ENCODE measurements around the gene SERTAD1.

The SERTAD1 gene

GRCh38 chr19:40398417-40399131 lies 27.2 kb downstream of the SERTAD1 start:
- no peak for DNase-seq

- no peak for DNase-seq
These were observed 28.3 kb downstream of the SERTAD1 start for GRCh38 chr19:40397568-40397906.

GRCh38 chr19:40396886-40397567 lies 28.8 kb downstream of the SERTAD1 start:
- no peak for DNase-seq

GRCh38 chr19:40395956-40396355 lies 29.8 kb downstream of the SERTAD1 start:
- no peak for DNase-seq

DNA sequence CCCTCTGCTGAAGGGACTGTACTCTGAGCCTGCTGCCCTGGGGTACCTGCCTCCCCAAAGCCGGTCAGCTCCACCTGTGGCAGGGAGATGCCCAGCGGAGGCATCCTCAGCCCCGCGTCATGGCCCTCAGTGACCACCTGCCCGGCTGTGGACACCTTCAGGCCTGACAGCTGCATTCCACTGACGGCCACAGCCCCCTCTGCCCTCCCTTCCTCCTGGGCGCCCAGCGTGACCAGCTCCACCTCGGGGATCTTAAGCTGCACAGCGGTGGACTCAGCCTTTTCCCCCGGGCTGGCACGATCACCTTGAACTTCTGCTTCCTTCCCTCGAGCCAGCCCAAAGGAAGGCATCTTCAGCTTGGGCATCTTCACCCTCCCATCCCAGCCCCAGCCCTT lies 31.0 kb downstream of the SERTAD1 start:
- no peak for DNase-seq

DNA sequence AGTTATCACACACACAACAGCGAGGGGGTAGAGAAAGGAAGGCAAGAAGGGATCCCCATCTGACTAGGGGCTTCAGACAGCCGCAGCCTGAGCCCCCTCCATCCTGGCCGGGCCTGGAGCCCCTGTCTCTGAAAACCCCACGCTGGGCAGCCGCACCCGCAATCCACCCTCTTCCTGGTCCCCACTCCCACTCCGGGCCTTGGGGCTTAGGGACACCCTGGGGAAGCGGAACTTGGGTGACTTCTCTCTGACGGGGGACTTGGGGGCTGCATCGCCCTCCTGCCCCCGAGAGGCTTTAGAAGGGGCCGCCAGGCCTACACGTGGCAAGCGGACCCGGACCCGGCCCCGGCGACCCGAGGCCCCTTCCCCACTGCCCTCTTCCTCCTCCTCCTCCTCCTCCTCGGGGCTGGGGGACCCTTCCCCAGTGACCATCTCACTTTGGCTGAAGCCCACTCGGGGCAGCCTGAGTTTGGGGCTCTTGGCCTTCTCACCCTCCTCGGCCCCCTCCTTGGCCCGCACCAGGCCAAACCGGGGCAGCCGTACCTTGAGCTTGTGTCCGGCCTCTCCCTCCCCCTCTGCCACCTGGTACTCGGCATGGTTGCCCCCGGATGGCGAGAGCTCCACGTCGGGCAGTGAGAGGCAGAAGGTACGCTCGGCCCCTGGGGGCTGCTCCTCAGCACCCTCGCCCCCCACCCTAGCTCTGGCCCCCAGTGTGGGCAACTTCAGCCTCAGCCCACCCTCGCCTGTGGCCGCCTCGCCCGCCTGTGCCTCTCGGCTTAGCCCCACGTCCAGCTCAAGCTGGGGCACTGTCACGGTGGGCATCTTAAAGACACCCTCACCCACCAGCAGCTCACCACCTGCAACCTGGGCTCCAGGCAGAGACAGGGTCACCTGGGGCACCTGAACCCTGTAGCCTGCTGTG lies 31.6 kb downstream of the SERTAD1 start:
- no peak for DNase-seq

DNA sequence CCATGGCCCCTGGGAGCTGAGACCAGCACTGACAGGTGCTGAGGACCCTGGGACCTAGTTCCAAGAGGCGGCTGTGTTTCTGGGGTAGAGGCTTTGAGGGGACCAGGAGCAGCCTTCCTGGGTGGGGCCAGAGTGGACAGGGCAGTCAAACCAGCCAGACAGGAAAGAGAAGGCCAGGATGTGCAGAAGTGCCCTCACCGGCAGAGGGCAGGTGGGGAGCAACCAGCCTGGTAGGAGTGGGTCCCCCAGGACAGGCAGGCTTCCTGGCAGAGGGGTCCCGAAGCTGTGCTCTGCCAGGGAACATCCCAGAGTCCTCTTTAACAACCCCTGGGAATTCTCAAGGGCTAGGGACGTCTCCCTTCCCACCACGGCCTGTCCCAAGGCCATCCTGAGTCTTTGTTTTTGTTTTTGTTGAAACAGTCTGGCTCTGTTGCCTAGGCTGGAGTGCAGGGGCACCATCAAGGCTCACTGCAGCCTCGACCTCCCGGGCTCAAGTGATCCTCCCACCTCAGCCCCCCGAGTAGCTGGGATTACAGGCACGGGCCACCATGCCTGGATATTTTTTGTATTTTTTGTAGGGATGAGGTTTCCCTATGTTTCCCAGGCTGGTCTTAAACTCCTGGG lies 32.8 kb downstream of the SERTAD1 start:
- no peak for DNase-seq

GRCh38 chr19:40392123-40392522 lies 33.7 kb downstream of the SERTAD1 start:
- no peak for DNase-seq

DNA sequence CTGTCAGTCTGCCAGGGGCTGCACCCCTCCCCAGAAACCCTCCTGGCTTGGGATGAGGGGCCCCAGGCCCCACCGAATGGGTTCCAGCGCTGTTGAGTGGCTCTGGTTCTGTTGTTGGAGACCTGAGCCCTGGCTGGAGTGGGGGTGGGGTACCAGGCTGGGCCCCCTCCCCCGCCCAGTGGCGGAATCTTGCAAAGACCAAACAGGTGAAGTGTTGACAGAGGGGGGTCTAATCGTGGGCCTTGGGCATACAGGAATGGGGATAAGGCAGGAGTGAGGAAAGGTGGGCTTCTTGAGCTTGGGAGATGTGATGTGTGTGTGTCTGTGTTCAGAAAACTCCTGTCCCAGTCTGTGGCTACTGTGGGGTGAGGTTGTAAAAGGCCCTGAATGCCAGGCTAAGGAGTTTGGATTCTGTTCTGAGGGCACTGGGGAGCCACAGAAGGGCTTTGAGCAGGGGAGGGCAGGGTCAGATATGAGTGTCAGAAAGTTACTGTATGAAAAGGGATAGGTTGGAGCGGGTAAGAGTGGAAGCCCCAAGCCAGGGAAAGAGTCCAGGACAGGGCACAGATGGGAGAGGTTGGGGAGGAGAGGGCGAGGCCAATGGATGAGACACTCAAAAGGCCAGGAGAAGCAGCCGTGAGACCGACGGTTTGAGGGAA lies 35.6 kb downstream of the SERTAD1 start, which contains the start of gene HIPK4:
Gene HIPK4 (minus strand): TSS at position 98 of the 659 bp plus-strand sequence. CDS start 279 bp downstream, outside the sequence.
- no peak for DNase-seq

DNA sequence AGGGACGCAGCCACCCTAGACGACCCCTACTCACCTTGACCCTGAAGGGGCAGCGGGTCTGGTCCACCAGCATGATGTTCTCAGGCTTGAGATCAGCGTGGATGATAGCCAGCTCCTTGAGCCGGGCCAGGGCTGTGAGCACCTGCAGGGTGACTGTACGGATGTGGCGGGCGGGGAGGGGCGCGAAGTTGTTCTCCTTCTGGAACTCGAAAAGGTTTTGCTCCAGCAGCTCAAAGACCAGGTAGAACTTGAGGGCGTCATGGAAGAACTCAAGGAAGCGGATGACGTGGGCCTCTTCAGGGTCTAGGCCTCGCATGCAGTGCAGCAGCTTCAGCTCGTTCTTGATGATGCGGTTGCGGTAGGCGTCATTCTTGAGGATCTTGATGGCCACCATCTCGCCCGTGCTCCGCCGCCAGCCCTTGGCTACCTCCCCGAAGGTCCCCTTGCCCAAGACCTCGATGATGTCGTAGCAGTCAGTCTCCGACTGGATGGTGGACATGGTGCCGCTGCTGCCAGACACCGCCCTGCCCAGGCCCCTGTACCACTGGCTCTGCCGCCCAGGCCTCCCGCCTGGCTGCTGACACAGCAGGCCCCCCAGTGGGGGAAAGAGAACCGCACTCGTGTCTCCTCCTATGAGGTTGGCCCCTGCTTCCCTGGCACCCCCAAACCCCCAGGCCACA lies 36.2 kb downstream of the SERTAD1 start:
- DNase-seq: no peak

GRCh38 chr19:40388481-40388880 lies 37.3 kb downstream of the SERTAD1 start:
- DNase-seq: no peak

GRCh38 chr19:40387155-40387554 lies 38.6 kb downstream of the SERTAD1 start:
- no peak for DNase-seq

GRCh38 chr19:40383668-40384248 lies 42.0 kb downstream of the SERTAD1 start:
- no peak for DNase-seq

DNA sequence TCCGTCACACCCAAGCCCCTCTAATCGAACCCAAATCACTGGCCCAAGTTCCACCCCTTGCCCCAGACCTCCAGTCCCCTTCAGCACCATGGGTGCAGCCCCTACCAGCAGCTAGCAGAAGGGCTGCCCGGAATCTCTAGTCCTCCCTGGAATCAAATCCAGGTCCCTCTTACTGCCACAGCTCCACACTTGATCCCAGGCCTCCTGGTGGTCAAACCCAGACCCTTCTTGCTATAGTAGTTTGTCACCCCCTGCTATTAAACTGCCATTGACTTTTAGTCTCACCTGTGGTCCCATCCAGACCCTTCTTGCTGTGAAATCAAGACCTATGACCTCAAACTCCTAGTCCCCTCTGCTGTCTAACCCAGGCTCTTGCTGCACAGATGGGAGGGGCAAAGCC lies 44.5 kb downstream of the SERTAD1 start:
- no peak for DNase-seq

GRCh38 chr19:40380199-40381037 lies 45.4 kb downstream of the SERTAD1 start:
- no peak for DNase-seq

DNA sequence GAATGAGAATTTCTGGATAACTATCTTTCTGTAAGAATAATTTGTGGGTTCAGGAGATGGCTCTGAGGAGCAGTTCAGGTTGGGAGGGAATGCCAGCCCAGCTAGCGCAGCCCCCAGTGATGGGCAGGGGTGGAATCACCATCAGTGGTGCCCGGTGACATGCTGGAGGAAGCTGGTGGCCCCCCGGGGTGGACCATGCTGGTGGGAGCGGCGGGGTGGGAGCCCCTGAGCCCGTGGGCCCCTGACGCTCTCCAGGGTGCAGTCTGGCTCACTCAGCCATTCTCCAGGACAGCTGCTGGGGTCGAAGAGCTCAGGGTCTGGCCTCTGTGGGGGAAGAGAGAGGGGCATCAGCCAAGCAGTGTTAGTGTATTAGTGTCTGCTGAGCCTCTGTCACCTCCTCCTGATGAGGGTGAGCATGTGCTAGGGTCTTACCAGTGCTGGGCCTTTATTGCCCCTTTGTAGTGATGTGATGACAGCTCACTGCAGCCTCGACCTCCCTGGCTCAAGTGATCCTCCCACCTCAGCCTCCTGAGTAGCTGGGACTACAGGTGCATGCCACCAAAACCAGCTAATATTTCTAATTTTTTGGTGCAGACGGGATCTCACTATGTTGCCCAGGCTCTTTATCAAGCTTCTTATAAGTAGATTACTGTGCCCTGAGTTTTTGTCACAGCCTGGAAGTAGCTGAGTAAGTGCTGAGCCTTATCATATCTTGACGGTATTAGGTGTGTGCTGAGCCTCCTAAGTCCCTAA lies 46.2 kb downstream of the SERTAD1 start:
- DNase-seq: no peak

DNA sequence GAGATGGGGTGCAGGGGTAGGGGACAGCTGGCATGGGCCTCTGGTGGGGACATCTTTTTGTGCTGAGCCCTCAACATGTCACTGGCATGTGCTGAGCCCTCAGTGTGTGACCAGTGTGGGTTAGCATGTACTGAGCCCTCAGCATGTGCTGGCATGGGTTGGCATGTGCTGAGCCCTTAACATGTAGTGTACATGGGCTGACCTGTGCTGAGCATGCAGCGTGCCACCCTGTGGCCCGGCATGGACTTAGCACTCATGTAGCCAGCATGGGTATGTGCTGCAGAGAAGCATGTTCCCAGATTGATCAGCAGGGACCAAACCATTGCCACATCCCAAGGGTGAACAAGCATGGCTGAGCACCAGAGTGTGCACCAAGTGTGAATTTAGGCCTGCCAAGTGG lies 47.3 kb downstream of the SERTAD1 start:
- no peak for DNase-seq

GRCh38 chr19:40377876-40378385 lies 47.9 kb downstream of the SERTAD1 start:
- DNase-seq: no peak

DNA sequence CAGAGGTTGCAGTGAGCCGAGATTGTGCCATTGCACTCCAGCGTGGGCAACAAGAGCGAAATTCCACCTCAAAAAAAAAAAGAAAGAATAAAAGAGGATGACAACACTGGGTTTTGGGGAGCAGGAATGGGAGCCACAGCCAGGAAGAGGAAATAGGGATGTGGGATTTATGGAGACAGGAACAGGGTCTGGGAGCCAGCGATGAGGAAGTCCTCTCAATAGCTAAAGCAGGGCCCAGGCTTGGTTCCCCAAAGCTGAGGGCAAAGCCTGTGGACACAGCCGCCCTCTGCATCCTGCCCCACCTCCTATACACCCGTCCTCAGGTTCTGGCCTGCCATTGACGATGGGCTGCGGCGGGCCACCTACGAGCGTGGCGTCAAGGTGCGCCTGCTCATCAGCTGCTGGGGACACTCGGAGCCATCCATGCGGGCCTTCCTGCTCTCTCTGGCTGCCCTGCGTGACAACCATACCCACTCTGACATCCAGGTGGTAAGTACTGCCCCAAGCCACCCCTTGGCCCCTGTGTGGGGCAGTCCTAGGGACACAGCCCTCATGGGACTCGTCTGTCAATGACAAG lies 49.4 kb downstream of the SERTAD1 start:
- no peak for DNase-seq

All from NCI-H2107 (cell line).